SK-N-MC (cell line): ENCODE measurements around the gene C4BPA.

ENCODE experiments used
- EZH2 ChIP-seq: fragments of 200-600 bp; sonication (generic); IDR thresholded peaks from one replicate; pipeline ENCODE4 v1.6.1; 2017; ENCODE audit warnings: antibody characterized with exemption
- FOXP2 ChIP-seq: optimal IDR thresholded peaks from 2 replicates; pipeline ENCODE3; 2011; ENCODE audit warnings: mild to moderate bottlenecking, moderate library complexity; ENCODE audit not compliant: insufficient read depth; ENCODE audit errors: extremely low read length, control extremely low read depth
- POLR2AphosphoS5 ChIP-seq: IDR thresholded peaks from 2 replicates; pipeline ENCODE4 v1.6.1; 2012; ENCODE audit warnings: mild to moderate bottlenecking, low read depth, low read length, borderline replicate concordance

DNA sequence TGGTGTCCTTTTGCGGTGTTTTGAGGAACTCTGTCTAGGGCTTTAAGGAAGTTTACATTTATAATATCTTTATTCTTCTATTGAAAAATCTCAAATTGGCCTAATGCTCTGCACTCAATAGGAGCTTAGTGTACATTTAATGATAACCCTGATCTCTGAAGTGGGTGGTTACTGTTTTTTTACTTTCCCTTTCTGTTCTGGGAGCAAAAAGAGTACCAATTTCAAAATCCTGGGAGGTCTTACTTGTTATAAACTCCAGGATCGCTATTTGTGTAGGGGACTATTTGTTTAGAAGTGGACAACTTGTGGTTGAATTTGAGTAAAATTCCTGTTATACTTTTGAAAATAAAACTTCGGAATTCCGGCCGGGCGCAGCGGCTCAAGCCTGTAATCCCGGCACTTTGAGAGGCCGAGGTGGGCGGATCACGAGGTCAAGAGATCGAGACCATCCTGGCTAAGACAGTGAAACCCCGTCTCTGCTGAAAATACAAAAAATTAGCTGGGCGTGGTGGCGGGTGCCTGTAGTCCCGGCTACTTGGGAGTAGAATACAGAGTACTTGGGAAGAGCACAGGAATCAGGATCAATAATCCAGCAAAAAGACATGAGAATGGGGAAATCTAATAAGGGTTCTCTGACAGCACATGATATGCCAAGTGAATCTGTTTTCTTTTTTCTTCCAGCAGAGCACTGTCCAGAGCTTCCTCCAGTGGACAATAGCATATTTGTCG lies 14.2 kb upstream of the C4BPA start:
- TF ChIP-seq POLR2AphosphoS5 = no peak
- TF ChIP-seq EZH2 = no peak
- no peak for TF ChIP-seq FOXP2
